Measurements from ENCODE around the gene FXYD2. TPM values are rescaled to one million over a fixed set of nuclear protein-coding genes. Genes with fewer than 3 reads are reported as not detected.

Gene FXYD2
- total RNA-seq, 1 donor from 2014 or later: 40.8 TPM

DNA sequence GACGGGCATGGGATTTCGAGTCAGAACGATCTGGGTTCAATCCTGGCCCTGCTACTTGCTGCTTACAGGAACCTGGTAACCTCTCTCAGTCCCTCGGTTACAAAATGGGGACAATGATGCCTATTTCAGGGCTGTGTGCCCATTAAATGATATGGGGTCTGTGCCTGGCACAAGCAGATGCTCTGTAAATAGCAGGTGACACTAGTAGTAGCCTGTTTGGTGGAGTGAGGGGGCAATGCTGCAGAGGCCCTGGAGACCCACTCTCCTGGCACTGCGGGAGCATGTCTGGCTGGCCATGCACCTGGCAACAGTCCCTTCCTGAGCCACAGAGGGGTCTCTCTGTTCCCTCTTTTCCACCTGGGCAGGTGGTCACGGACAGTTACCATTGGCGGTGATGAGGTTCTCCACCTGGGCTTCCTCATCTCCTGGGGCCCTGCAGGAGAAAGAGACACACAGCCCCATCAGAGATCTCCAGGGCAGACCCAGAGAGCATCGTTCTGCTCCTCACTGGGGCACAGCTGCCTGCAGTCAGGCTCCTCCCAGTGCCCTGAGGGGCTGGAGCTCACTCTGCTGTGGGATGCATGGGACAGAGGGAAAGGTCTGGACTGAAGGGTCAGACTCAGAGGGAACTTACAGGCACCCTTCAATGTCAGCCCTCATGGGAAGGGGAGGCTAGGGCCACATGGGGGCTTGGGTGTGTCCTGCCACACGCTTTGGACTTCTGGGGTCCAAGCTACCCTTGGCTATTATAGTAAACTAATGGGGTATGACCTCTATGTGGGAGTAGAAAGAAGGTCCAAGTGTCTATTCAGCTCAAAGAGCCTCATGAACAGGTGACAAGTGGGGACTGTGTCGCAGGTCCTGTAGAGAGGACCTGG is 15.6 kb upstream of the FXYD2 start:
- no peaks in the 10 kb centered on the region for H3K9me3 Mint-ChIP-seq
- DNase-seq (ENCODE audit: extremely low spot score, unreplicated experiment): peak; percentile 54

DNA sequence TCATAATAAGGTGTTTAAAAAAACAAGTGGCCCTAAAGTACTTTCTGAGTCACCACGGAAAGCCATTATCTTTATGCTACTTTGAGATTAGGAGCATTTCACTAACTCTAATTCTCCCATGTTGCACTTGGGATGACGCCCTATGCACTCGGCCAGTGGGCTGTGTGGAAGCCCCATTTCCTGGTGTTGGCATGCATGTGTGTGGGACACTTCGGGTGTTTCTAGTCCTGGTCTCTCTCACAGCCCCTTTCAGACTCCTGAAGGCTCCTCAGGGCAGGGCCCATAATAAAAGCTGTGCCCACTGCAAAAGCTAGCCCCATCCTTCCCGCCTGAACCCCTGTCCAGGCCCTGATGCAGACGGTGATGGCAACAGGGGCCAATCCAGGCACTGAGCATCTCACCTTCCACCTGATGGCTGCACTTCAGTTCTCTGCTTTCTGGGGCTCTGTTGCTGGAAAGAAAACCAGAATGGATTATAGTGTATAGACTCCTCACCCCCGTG is 14.9 kb upstream of the FXYD2 start:
- no peaks in the 10 kb centered on the region for H3K9me3 Mint-ChIP-seq
- H3K4me3 Mint-ChIP-seq: no peak overlapping the region
- TF ChIP-seq, protein P1, sequence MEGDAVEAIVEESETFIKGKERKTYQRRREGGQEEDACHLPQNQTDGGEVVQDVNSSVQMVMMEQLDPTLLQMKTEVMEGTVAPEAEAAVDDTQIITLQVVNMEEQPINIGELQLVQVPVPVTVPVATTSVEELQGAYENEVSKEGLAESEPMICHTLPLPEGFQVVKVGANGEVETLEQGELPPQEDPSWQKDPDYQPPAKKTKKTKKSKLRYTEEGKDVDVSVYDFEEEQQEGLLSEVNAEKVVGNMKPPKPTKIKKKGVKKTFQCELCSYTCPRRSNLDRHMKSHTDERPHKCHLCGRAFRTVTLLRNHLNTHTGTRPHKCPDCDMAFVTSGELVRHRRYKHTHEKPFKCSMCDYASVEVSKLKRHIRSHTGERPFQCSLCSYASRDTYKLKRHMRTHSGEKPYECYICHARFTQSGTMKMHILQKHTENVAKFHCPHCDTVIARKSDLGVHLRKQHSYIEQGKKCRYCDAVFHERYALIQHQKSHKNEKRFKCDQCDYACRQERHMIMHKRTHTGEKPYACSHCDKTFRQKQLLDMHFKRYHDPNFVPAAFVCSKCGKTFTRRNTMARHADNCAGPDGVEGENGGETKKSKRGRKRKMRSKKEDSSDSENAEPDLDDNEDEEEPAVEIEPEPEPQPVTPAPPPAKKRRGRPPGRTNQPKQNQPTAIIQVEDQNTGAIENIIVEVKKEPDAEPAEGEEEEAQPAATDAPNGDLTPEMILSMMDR (conservative IDR thresholded peaks at IDR 0.05): no peak
- H3K4me1 Mint-ChIP-seq (ENCODE audit: unreplicated experiment): no peaks in the 10 kb centered on the region
- peaks cover 14% of the 10 kb centered on the region for H3K27me3 Mint-ChIP-seq
- no peaks in the 10 kb centered on the region for H3K36me3 Mint-ChIP-seq
- DNase-seq (ENCODE audit: extremely low spot score, unreplicated experiment): peak; percentile 50
- H3K27ac Mint-ChIP-seq: no peak overlapping the region

More for the DNA sequence above, 15.6 kb upstream of the FXYD2 start:
- no peaks in the 10 kb centered on the region for H3K36me3 Mint-ChIP-seq
- no peak overlapping the region for H3K4me3 Mint-ChIP-seq
- no peak overlapping the region for H3K27ac Mint-ChIP-seq
- H3K4me1 Mint-ChIP-seq (ENCODE audit: unreplicated experiment): no peaks in the 10 kb centered on the region
- TF ChIP-seq, protein P1 (conservative IDR thresholded peaks at IDR 0.05): no peak
- peaks cover 14% of the 10 kb centered on the region for H3K27me3 Mint-ChIP-seq

- DNase-seq (ENCODE audit: extremely low spot score, unreplicated experiment): peak; percentile 31
- H3K4me3 Mint-ChIP-seq: no peak overlapping the region
- H3K9me3 Mint-ChIP-seq: no peaks in the 10 kb centered on the region
- H3K4me1 Mint-ChIP-seq (ENCODE audit: unreplicated experiment): peaks cover 2% of the 10 kb centered on the region
- no peak overlapping the region for H3K27ac Mint-ChIP-seq
- no peaks in the 10 kb centered on the region for H3K36me3 Mint-ChIP-seq
- TF ChIP-seq, protein P1 (conservative IDR thresholded peaks at IDR 0.05): no peak
- H3K27me3 Mint-ChIP-seq: peaks cover 14% of the 10 kb centered on the region
These were observed 14.4 kb upstream of the FXYD2 start for GRCh38 chr11:117838901-117839300.

- TF ChIP-seq, protein P1 (conservative IDR thresholded peaks at IDR 0.05): no peak
- peak overlapping the region; percentile 50 for H3K27ac Mint-ChIP-seq
- H3K9me3 Mint-ChIP-seq: no peaks in the 10 kb centered on the region
- DNase-seq (ENCODE audit: extremely low spot score, unreplicated experiment): no peak
- H3K36me3 Mint-ChIP-seq: no peaks in the 10 kb centered on the region
- peaks cover 14% of the 10 kb centered on the region for H3K27me3 Mint-ChIP-seq
- H3K4me3 Mint-ChIP-seq: no peak overlapping the region
- peaks cover 9% of the 10 kb centered on the region for H3K4me1 Mint-ChIP-seq (ENCODE audit: unreplicated experiment)
These were observed 13.2 kb upstream of the FXYD2 start for GRCh38 chr11:117837791-117838190.

DNA sequence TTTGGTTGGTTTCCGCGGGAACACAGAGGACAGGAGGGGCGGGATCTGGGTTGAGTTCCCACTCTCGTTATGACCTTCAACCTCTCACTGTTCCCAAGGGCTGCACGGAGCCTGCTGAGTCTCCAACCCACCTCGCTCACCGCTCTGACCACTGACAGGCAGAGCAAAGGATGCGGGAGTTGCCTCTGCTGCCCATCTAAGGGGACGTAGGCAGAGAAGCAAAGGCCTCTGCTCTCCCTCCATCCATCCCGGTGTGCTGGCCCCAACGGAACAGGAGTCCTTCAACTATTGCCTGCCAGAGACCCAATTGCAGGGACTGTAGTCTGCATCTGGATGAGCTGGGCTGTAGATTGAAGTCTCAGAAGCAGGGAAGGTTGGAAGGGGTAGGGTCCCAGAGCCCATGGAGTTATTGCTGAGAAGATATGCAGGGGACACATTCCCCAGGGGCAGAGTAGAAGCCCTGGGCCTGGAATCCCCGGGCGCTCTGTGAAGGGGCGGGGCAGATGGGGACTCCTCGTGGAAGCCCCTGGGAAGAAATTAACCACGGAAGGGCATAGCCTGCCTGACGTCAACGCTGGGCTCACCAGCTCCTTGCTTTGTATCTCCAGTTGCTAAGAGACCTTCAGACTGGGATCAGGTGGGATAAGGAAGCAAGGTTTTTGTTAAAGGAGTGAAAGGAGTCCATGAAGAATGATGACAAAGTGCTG is 12.7 kb upstream of the FXYD2 start:
- Mint-ChIP-seq H3K4me1 (ENCODE audit: unreplicated experiment) (peaks cover 14% of the 10 kb centered on the region), H3K36me3 (no peaks in the 10 kb centered on the region), H3K27ac (peak overlapping the region; percentile 50), H3K4me3 (no peak overlapping the region), H3K27me3 (peaks cover 19% of the 10 kb centered on the region), H3K9me3 (no peaks in the 10 kb centered on the region)
- peak; percentile 52 for DNase-seq (ENCODE audit: extremely low spot score, unreplicated experiment)
- TF ChIP-seq, protein P1 (conservative IDR thresholded peaks at IDR 0.05): no peak
